Measurements from ENCODE around the gene CPS1. TPM values are rescaled to one million over a fixed set of nuclear protein-coding genes. Genes with fewer than 3 reads are reported as not detected.
A peak's percentile ranks its signal among the peaks of the same experiment; 100 is the strongest.

The CPS1 gene
- total RNA-seq, 2 donors from 2014 or later = 12.5 to 31.2 TPM

DNA sequence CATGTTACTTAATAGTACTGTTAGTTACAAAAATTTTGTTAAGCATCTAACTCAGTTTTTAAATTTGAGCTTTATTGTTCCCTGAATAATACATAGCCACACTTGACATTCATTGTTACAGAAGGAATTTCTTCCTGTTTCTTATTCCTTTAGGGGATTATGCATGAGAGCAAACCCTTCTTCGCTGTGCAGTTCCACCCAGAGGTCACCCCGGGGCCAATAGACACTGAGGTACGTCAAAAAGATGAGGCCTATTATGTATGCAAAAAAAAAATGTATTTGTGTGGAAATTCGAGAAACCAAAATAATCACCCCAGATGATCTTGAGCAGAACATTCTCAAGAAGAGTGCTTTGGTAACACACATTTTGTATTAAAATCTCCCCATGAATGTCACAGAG, 36.3 kb downstream of the CPS1 start:
- Mint-ChIP-seq H3K9me3 (no peaks in the 10 kb centered on the region), H3K4me1 (no peaks in the 10 kb centered on the region), H3K27me3 (ENCODE audit: insufficient read depth) (no peaks in the 10 kb centered on the region), H3K27ac (no peak overlapping the region), H3K4me3 (no peak overlapping the region), H3K36me3 (ENCODE audit: low read depth) (no peaks in the 10 kb centered on the region)
- H3K4me1 ChIP-seq (ENCODE audit: control insufficient read depth, insufficient read depth, low read length) = no peaks in the 10 kb centered on the region
- no peaks in the 10 kb centered on the region for H3K27me3 ChIP-seq (ENCODE audit: control insufficient read depth, insufficient read depth, low read length, poor library complexity, severe bottlenecking)
- no peak for DNase-seq
- H3K9me3 ChIP-seq (ENCODE audit: control insufficient read depth, low read length) = no peaks in the 10 kb centered on the region
- WGBS, 2 experiments (ENCODE audit: insufficient coverage in 1 of 2, insufficient read length in 1 of 2) = 95% methylated on average over 4 of the region's 4 CpGs; no CpG with 5 or more reads in 1 of the 2 experiments
- no peaks in the 10 kb centered on the region for H3K36me3 ChIP-seq (ENCODE audit: control insufficient read depth, insufficient read depth, low read length)
- H3K9ac ChIP-seq (ENCODE audit: extremely low read depth, low read length, poor library complexity, severe bottlenecking) = no peak overlapping the region
- no peak overlapping the region for H3K4me3 ChIP-seq (ENCODE audit: low read length)
- H3K27ac ChIP-seq (ENCODE audit: low read depth, low read length) = no peak overlapping the region
- TF ChIP-seq, protein P1, sequence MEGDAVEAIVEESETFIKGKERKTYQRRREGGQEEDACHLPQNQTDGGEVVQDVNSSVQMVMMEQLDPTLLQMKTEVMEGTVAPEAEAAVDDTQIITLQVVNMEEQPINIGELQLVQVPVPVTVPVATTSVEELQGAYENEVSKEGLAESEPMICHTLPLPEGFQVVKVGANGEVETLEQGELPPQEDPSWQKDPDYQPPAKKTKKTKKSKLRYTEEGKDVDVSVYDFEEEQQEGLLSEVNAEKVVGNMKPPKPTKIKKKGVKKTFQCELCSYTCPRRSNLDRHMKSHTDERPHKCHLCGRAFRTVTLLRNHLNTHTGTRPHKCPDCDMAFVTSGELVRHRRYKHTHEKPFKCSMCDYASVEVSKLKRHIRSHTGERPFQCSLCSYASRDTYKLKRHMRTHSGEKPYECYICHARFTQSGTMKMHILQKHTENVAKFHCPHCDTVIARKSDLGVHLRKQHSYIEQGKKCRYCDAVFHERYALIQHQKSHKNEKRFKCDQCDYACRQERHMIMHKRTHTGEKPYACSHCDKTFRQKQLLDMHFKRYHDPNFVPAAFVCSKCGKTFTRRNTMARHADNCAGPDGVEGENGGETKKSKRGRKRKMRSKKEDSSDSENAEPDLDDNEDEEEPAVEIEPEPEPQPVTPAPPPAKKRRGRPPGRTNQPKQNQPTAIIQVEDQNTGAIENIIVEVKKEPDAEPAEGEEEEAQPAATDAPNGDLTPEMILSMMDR (conservative IDR thresholded peaks at IDR 0.05) = no peak

DNA sequence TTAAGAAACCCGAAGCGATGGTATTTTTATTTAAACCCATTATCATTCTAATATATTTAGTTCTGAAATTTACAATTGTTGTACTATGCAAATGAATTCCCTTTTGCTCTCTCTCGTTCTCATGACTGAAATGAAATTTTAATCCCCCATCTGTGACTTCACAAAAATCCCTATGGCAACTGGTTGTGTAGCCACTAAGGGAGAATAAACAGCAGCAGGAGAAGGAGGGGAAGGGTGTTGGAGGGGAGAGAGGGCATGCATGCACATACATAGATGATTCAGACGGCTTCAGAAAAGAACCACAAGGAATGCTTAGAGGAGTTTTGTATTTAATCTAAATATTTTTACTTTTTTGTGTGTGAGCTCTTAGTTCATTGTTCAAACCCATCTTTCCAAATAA, 36.8 kb downstream of the CPS1 start:
- H3K4me1 Mint-ChIP-seq = no peaks in the 10 kb centered on the region
- H3K36me3 Mint-ChIP-seq (ENCODE audit: low read depth) = no peaks in the 10 kb centered on the region
- Histone ChIP-seq H3K27me3 (ENCODE audit: control insufficient read depth, insufficient read depth, low read length, poor library complexity, severe bottlenecking) (no peaks in the 10 kb centered on the region), H3K9me3 (ENCODE audit: control insufficient read depth, low read length) (no peaks in the 10 kb centered on the region), H3K4me1 (ENCODE audit: control insufficient read depth, insufficient read depth, low read length) (no peaks in the 10 kb centered on the region), H3K9ac (ENCODE audit: extremely low read depth, low read length, poor library complexity, severe bottlenecking) (no peak overlapping the region), H3K4me3 (ENCODE audit: low read length) (no peak overlapping the region), H3K27ac (ENCODE audit: low read depth, low read length) (peak overlapping the region; percentile 64), H3K36me3 (ENCODE audit: control insufficient read depth, insufficient read depth, low read length) (no peaks in the 10 kb centered on the region)
- TF ChIP-seq, protein P1 (conservative IDR thresholded peaks at IDR 0.05) = no peak
- H3K9me3 Mint-ChIP-seq = no peaks in the 10 kb centered on the region
- H3K27ac Mint-ChIP-seq = no peak overlapping the region
- WGBS, 2 experiments (ENCODE audit: insufficient coverage in 1 of 2, insufficient read length in 1 of 2) = 90% methylated on average over 2 of the region's 4 CpGs; no CpG with 5 or more reads in 1 of the 2 experiments
- no peak overlapping the region for H3K4me3 Mint-ChIP-seq
- no peak for DNase-seq
- H3K27me3 Mint-ChIP-seq (ENCODE audit: insufficient read depth) = no peaks in the 10 kb centered on the region

DNA sequence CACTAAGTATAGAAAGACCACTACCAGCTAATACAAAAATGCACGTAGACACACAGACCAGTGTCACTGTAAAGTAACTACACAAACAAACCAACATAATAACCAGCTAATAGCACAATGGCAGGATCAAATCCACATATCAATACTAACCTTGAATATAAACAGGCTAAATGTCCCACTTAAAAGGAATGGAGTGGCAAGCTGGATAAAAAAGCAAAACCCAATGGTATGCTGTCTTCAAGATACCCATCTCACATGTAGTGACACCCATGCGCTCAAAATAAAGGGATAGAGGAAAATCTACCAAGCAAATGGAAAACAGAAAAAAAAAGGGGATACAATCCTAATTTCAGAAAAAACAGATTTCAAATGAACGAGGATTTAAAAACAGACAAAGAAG, 41.8 kb downstream of the CPS1 start:
- DNase-seq = no peak
- H3K4me3 Mint-ChIP-seq = no peak overlapping the region
- H3K27ac Mint-ChIP-seq = no peak overlapping the region
- Histone ChIP-seq H3K4me1 (ENCODE audit: control insufficient read depth, insufficient read depth, low read length) (no peaks in the 10 kb centered on the region), H3K9ac (ENCODE audit: extremely low read depth, low read length, poor library complexity, severe bottlenecking) (no peak overlapping the region), H3K36me3 (ENCODE audit: control insufficient read depth, insufficient read depth, low read length) (no peaks in the 10 kb centered on the region), H3K9me3 (ENCODE audit: control insufficient read depth, low read length) (no peaks in the 10 kb centered on the region), H3K4me3 (ENCODE audit: low read length) (no peak overlapping the region), H3K27ac (ENCODE audit: low read depth, low read length) (no peak overlapping the region), H3K27me3 (ENCODE audit: control insufficient read depth, insufficient read depth, low read length, poor library complexity, severe bottlenecking) (no peaks in the 10 kb centered on the region)
- 86% methylated on average over 2 of the region's 3 CpGs; no CpG with 5 or more reads in 1 of the 2 experiments for WGBS, 2 experiments (ENCODE audit: insufficient coverage in 1 of 2, insufficient read length in 1 of 2)
- TF ChIP-seq, protein P1 (conservative IDR thresholded peaks at IDR 0.05) = no peak
- peaks cover 2% of the 10 kb centered on the region for H3K9me3 Mint-ChIP-seq
- no peaks in the 10 kb centered on the region for H3K27me3 Mint-ChIP-seq (ENCODE audit: insufficient read depth)
- H3K36me3 Mint-ChIP-seq (ENCODE audit: low read depth) = no peaks in the 10 kb centered on the region
- no peaks in the 10 kb centered on the region for H3K4me1 Mint-ChIP-seq

Measured in endodermal cell (in vitro differentiated cells).